Head of caudate nucleus (tissue), 42 donors: Measurements from ENCODE around the gene ECD.

Source experiments
- DNase-seq, 42 donors: peaks; one replicate each; pipeline versions ENCODE4 v3.0.0 to v3.0.0-alpha.2; 2020 to 2021; ENCODE audit warnings: mixed read lengths in 7 of 42
- intact Hi-C: fragments of 100-400 bp; cut with DNase I; formaldehyde crosslinking; loops from one replicate; pipeline ENCODE4 v1.15.0; 2022

The ECD gene

GRCh38 chr10:73167783-73168464, at the start of gene ECD, which contains the start of gene FAM149B1:
Gene ECD, minus strand, starts transcription at chr10:73168008. Its CDS starts 4,071 bp downstream, at chr10:73163937.
Gene FAM149B1, plus strand, starts transcription at chr10:73168119. Its CDS starts 221 bp downstream, at chr10:73168340.
- DNase-seq, result peak; percentile 85 to 97 (median 92)
- intact Hi-C loops, result loop anchor here (5.0 to 10.0 kb wide), 2 partner anchors 71 to 87 kb away; partner anchors contain the start of genes MRPS16 and P4HA1

GRCh38 chr10:73215749-73216148, 47.9 kb upstream of the ECD start:
- intact Hi-C loops, result no loop called here
- no peak for DNase-seq

GRCh38 chr10:73211106-73211811, 43.5 kb upstream of the ECD start:
- intact Hi-C loops, result no loop called here
- no peak for DNase-seq

- intact Hi-C loops, result no loop called here
- DNase-seq, result no peak
These were observed 42.7 kb upstream of the ECD start for GRCh38 chr10:73210395-73211105.

GRCh38 chr10:73209705-73210104, 41.9 kb upstream of the ECD start:
- intact Hi-C loops, result no loop called here

GRCh38 chr10:73207883-73208282, 40.1 kb upstream of the ECD start:
- intact Hi-C loops, result no loop called here
- DNase-seq, result no peak

More at GRCh38 chr10:73209705-73210104, 41.9 kb upstream of the ECD start:
- DNase-seq, result no peak

- DNase-seq, result no peak
- intact Hi-C loops, result no loop called here
These were observed 38.6 kb upstream of the ECD start for GRCh38 chr10:73206385-73206784.

GRCh38 chr10:73205890-73206289, 38.1 kb upstream of the ECD start:
- intact Hi-C loops, result no loop called here

GRCh38 chr10:73205081-73205480, 37.3 kb upstream of the ECD start:
- intact Hi-C loops, result no loop called here
- no peak for DNase-seq

More at GRCh38 chr10:73205890-73206289, 38.1 kb upstream of the ECD start:
- no peak for DNase-seq

- no peak for DNase-seq
- intact Hi-C loops, result no loop called here
These were observed 22.4 kb upstream of the ECD start for GRCh38 chr10:73190188-73190587.

- no peak for DNase-seq
- intact Hi-C loops, result no loop called here
These were observed 18.5 kb upstream of the ECD start for GRCh38 chr10:73186266-73186665.

- intact Hi-C loops, result no loop called here
These were observed 16.0 kb upstream of the ECD start for GRCh38 chr10:73183667-73184281.

GRCh38 chr10:73182568-73182967, 14.8 kb upstream of the ECD start:
- no peak for DNase-seq

More at GRCh38 chr10:73183667-73184281, 16.0 kb upstream of the ECD start:
- DNase-seq, result no peak

GRCh38 chr10:73174148-73174925, 6.5 kb upstream of the ECD start:
- intact Hi-C loops, result no loop called here
- no peak for DNase-seq

More at GRCh38 chr10:73182568-73182967, 14.8 kb upstream of the ECD start:
- intact Hi-C loops, result no loop called here

- no peak for DNase-seq
- intact Hi-C loops, result no loop called here
These were observed 5.1 kb upstream of the ECD start for GRCh38 chr10:73172867-73173266.

- no peak for DNase-seq
These were observed 1.5 kb upstream of the ECD start for GRCh38 chr10:73169320-73169719.

GRCh38 chr10:73168465-73168803, 626 bp upstream of the ECD start:
- DNase-seq, result peak in 1 of 42 donors; percentile 42
- intact Hi-C loops, result loop anchor here (5.0 to 10.0 kb wide), 2 partner anchors 71 to 86 kb away; partner anchors contain the start of genes MRPS16 and P4HA1

More at GRCh38 chr10:73169320-73169719, 1.5 kb upstream of the ECD start:
- intact Hi-C loops, result loop anchor here (5.0 to 10.0 kb wide), 2 partner anchors 72 to 85 kb away; partner anchors contain the start of genes MRPS16 and P4HA1

- peak in 2 of 42 donors; percentile 6 to 44 for DNase-seq
- intact Hi-C loops, result loop anchor here (5.0 to 10.0 kb wide), 2 partner anchors 70 to 87 kb away; partner anchors contain the start of genes MRPS16 and P4HA1
These were observed 388 bp downstream of the ECD start for GRCh38 chr10:73167458-73167782.
